ENCODE data around the gene FCN2. TPM values are rescaled to one million over a fixed set of nuclear protein-coding genes. Genes with fewer than 3 reads are reported as not detected.

The FCN2 gene
- total RNA-seq, 1 experiment from 2014 or later: not detected

- ChIA-PET RAD21 (ENCODE audit: low non-redundant PET in 1 of 2, low total read pairs in 2 of 2, uncharacterized antibody in 2 of 2, unreplicated experiment in 2 of 2) (no interaction called here), CTCF (no interaction called here), POLR2A (no interaction called here)
- intact Hi-C loops (cut with micrococcal nuclease): no loop called here
- Histone ChIP-seq H3K79me2 (ENCODE audit: insufficient read depth, low read length) (no peaks in the 10 kb centered on the region), H3K36me3 (ENCODE audit: control insufficient read depth in 1 of 2, insufficient read depth in 2 of 2, low read length in 2 of 2) (no peaks in the 10 kb centered on the region), H3K4me3 (replicated peaks in 1 of 2; ENCODE audit: low read depth in 1 of 2, low read length in 2 of 2) (no peak overlapping the region), H3K9me3 (ENCODE audit: control insufficient read depth in 1 of 2, insufficient read depth in 1 of 2, low read depth in 1 of 2, low read length in 2 of 2) (peaks cover 0 to 3% of the 10 kb centered on the region in 2 experiments; a peak in 1 of 4 replicates), H3K27me3 (ENCODE audit: insufficient read depth, low read length) (peaks cover 32% of the 10 kb centered on the region; the same call in 1 of the 2 replicates), H4K20me1 (ENCODE audit: insufficient read depth) (no peaks in the 10 kb centered on the region), H3K9me2 (ENCODE audit: insufficient read depth) (no peaks in the 10 kb centered on the region), H3K4me2 (ENCODE audit: low read length) (no peak overlapping the region), H3K27ac (ENCODE audit: low read depth, low read length) (no peak overlapping the region), H3K9ac (ENCODE audit: low read length) (no peak overlapping the region), H3K4me1 (ENCODE audit: control insufficient read depth in 1 of 2, insufficient read depth in 2 of 2, low read length in 2 of 2) (no peaks in the 10 kb centered on the region), H2AFZ (ENCODE audit: low read depth, low read length, poor library complexity, severe bottlenecking) (no peak overlapping the region)
- DNase-seq (ENCODE audit: low read depth, low spot score) (no peak), ATAC-seq (no peak)
- no TSS peak for BruUV-seq (replicated peaks)
- TF ChIP-seq EZH2phosphoT487 (IDR thresholded peaks at IDR 0.05; ENCODE audit: borderline replicate concordance): no peak
- TF ChIP-seq YY1 (IDR thresholded peaks at IDR 0.05; ENCODE audit: extremely low read depth, insufficient replicate concordance, low read depth, low read length): no peak
- no peak for TF ChIP-seq MAX (IDR thresholded peaks at IDR 0.05)
- no peak for TF ChIP-seq REST (IDR thresholded peaks at IDR 0.05; ENCODE audit: low read depth)
These were observed 34.4 kb upstream of the FCN2 start for GRCh38 chr9:134846187-134846586.

- peaks cover 0 to 3% of the 10 kb centered on the region in 2 experiments; a peak in 1 of 4 replicates for H3K9me3 ChIP-seq (ENCODE audit: control insufficient read depth in 1 of 2, insufficient read depth in 1 of 2, low read depth in 1 of 2, low read length in 2 of 2)
- no peaks in the 10 kb centered on the region for H3K79me2 ChIP-seq (ENCODE audit: insufficient read depth, low read length)
- no peaks in the 10 kb centered on the region for H4K20me1 ChIP-seq (ENCODE audit: insufficient read depth)
- H3K4me3 ChIP-seq (replicated peaks in 1 of 2; ENCODE audit: low read depth in 1 of 2, low read length in 2 of 2): no peak overlapping the region
- H3K9me2 ChIP-seq (ENCODE audit: insufficient read depth): no peaks in the 10 kb centered on the region
- POLR2A ChIA-PET: no interaction called here
- H3K27ac ChIP-seq (ENCODE audit: low read depth, low read length): no peak overlapping the region
- no peaks in the 10 kb centered on the region for H3K36me3 ChIP-seq (ENCODE audit: control insufficient read depth in 1 of 2, insufficient read depth in 2 of 2, low read length in 2 of 2)
- DNase-seq (ENCODE audit: low read depth, low spot score) (no peak), ATAC-seq (no peak)
- H3K27me3 ChIP-seq (ENCODE audit: insufficient read depth, low read length): peaks cover 32% of the 10 kb centered on the region; the same call in 1 of the 2 replicates
- H3K4me1 ChIP-seq (ENCODE audit: control insufficient read depth in 1 of 2, insufficient read depth in 2 of 2, low read length in 2 of 2): no peaks in the 10 kb centered on the region
- BruUV-seq (replicated peaks): no TSS peak
- H3K4me2 ChIP-seq (ENCODE audit: low read length): no peak overlapping the region
- RAD21 ChIA-PET (ENCODE audit: low non-redundant PET in 1 of 2, low total read pairs in 2 of 2, uncharacterized antibody in 2 of 2, unreplicated experiment in 2 of 2): no interaction called here
- CTCF ChIA-PET: no interaction called here
- no peak overlapping the region for H3K9ac ChIP-seq (ENCODE audit: low read length)
- H2AFZ ChIP-seq (ENCODE audit: low read depth, low read length, poor library complexity, severe bottlenecking): no peak overlapping the region
- intact Hi-C loops (cut with micrococcal nuclease): no loop called here
- no peak for TF ChIP-seq EGR1 (IDR thresholded peaks at IDR 0.05; ENCODE audit: low read depth)
- no peak for TF ChIP-seq TCF7L2 (IDR thresholded peaks at IDR 0.05; ENCODE audit: borderline replicate concordance, extremely low read depth, insufficient read depth, insufficient read length)
- no peak for TF ChIP-seq CTCF (IDR thresholded peaks at IDR 0.05 in 2 of 3, conservative IDR thresholded peaks at IDR 0.05 in 1 of 3; ENCODE audit: borderline replicate concordance in 1 of 3, insufficient read depth in 1 of 3, low read depth in 2 of 3, low read length in 2 of 3)
- TF ChIP-seq ZBTB33 (IDR thresholded peaks at IDR 0.05; ENCODE audit: extremely low read depth, insufficient replicate concordance, low read length): no peak
- TF ChIP-seq ZFX (IDR thresholded peaks at IDR 0.05): no peak
These were observed 33.9 kb upstream of the FCN2 start for GRCh38 chr9:134846699-134847098.
